HepG2 (cell line): Measurements from ENCODE around the gene ABCC10. TPM values are rescaled to one million over a fixed set of nuclear protein-coding genes. Genes with fewer than 3 reads are reported as not detected.

Source experiments
- GABPB1 ChIP-seq: IDR thresholded peaks from 2 replicates; pipeline ENCODE4 v1.6.1; 2016; ENCODE audit warnings: mild to moderate bottlenecking, missing genetic modification reagents, moderate library complexity, missing compliant biosample characterization
- MED1 ChIP-seq: sonication (generic); formaldehyde crosslinking; IDR thresholded peaks from 2 replicates; pipeline ENCODE4 v1.4.0; 2020; ENCODE audit warnings: missing genetic modification reagents
- NR2C2 ChIP-seq: sonication (generic); formaldehyde crosslinking; IDR thresholded peaks from 2 replicates; pipeline ENCODE4 v1.4.0; 2020; ENCODE audit warnings: missing genetic modification reagents, mild to moderate bottlenecking, moderate library complexity, borderline replicate concordance
- RELA ChIP-seq: sonication (generic); formaldehyde crosslinking; IDR thresholded peaks from 2 replicates; pipeline ENCODE4 v1.4.0; 2020; ENCODE audit warnings: missing genetic modification reagents
- ZC3H13 ChIP-seq: sonication (generic); formaldehyde crosslinking; IDR thresholded peaks from 2 replicates; pipeline ENCODE4 v1.8.1; 2023; ENCODE audit warnings: mild to moderate bottlenecking, missing genetic modification reagents, moderate library complexity
- ZFP36L2 ChIP-seq: sonication (generic); formaldehyde crosslinking; IDR thresholded peaks from 2 replicates; pipeline ENCODE4 v1.4.0; 2020; ENCODE audit warnings: missing genetic modification reagents
- ZNF17 ChIP-seq: sonication (generic); formaldehyde crosslinking; IDR thresholded peaks from 2 replicates; pipeline ENCODE4 v1.5.0; 2020; ENCODE audit warnings: mild to moderate bottlenecking, missing genetic modification reagents
- ZNF629 ChIP-seq: sonication (generic); formaldehyde crosslinking; conservative IDR thresholded peaks from 2 replicates; pipeline ENCODE4 v1.5.0; 2020; ENCODE audit warnings: missing genetic modification reagents
- polyA plus RNA-seq, 8 experiments: library from polyadenylated mRNA; depleted of rRNA in 3 of 8; stranded (reverse) in 7 of 8; unstranded in 1 of 8; fragments of >200 nt; fragmentation: Illumina TruSeq in 4 of 8; extraction: Trizol in 4 of 8; gene quantifications; 2 replicates each; pipeline versions ENCODE4 v1.2.1 to v1.2.3, GENCODE V29; 2011 to 2016; ENCODE audit warnings: low read depth in 4 of 8, missing spikeins in 1 of 8, mixed read lengths in 1 of 8; ENCODE audit not compliant: insufficient read depth in 1 of 8
- total RNA-seq, 5 experiments: library from RNA; depleted of rRNA; stranded (reverse); fragments of >200 nt; fragmentation: Illumina TruSeq; extraction: Trizol; gene quantifications; 2 replicates each; pipeline ENCODE4 v1.2.3, GENCODE V29; 2016; ENCODE audit warnings: low read depth in 1 of 5
- TF ChIP-seq, protein P1 (sequence below): sonication (generic); formaldehyde crosslinking; IDR thresholded peaks from 2 replicates; pipeline ENCODE4 v1.4.0; 2020; ENCODE audit warnings: low read depth, mild to moderate bottlenecking, missing genetic modification reagents
- TF ChIP-seq, protein P2 (sequence below): sonication (generic); formaldehyde crosslinking; IDR thresholded peaks from 2 replicates; pipeline ENCODE4 v1.4.0; 2020; ENCODE audit warnings: mild to moderate bottlenecking, missing genetic modification reagents
- TF ChIP-seq, protein P3 (sequence below): IDR thresholded peaks from 2 replicates; pipeline ENCODE4 v1.6.1; 2012; ENCODE audit warnings: inconsistent platforms
- TF ChIP-seq, protein P4 (sequence below), 2 experiments: fragments of 450-650 bp in 1 of 2; sonication (generic) in 1 of 2; formaldehyde crosslinking in 1 of 2; IDR thresholded peaks; 2 replicates each; pipeline versions ENCODE4 v1.6.1 to v1.8.0; 2016 to 2022; ENCODE audit warnings: antibody characterized with exemption in 1 of 2, mild to moderate bottlenecking in 1 of 2, missing genetic modification reagents in 1 of 2
- TF ChIP-seq, protein P5 (sequence below): IDR thresholded peaks from 2 replicates; pipeline ENCODE4 v1.6.1; 2016; ENCODE audit warnings: control low read depth
- TF ChIP-seq, protein P6 (sequence below): IDR thresholded peaks from 2 replicates; pipeline ENCODE4 v1.6.1; 2016; ENCODE audit warnings: missing compliant biosample characterization, missing genetic modification reagents, borderline replicate concordance

Gene ABCC10
- total and polyA plus RNA-seq, 2 of the 13 experiments (the other 11 are each of a cell fraction or from before 2014, with no cell fraction given): 16.0 to 24.3 TPM

DNA sequence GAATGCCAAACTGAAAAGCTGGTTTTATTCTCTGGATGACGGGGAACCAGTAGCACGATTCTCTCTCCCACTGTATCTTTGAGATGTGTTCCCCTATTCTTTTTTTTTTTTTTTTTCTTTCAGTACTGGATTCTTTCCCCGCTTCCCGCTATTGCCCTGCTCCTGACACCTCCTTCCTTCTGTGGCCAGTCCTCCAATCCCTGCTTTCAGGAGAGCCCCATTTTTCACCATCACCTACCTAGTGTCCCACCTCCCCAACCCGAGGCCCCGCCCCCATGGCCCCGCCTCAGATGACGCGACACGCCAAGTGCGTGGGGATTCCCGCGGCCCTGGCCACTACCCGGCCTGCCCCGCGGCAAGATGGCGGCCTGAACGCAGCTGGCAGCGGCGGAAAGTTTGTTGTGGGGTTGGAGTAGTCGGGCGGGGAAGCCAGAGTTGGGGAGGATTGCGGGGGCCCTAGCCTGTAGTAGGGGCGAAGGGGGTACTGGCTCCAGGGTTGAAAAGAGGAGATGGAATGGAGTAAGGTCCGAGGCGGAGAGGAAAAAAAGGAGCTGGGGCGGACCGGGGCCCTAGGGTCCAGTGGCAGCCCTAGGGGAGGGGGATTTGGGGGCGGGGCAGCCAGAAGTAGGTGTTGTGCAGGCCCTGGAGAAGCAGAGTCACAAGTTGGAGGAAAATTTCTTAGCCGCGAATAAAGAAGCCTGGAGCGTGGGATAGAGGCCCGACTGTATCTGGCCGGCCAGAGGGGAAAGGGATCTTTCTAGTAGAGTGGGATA lies 50.1 kb downstream of the ABCC10 start, which contains the start of gene TJAP1 (continued):
- TF ChIP-seq, protein P1, sequence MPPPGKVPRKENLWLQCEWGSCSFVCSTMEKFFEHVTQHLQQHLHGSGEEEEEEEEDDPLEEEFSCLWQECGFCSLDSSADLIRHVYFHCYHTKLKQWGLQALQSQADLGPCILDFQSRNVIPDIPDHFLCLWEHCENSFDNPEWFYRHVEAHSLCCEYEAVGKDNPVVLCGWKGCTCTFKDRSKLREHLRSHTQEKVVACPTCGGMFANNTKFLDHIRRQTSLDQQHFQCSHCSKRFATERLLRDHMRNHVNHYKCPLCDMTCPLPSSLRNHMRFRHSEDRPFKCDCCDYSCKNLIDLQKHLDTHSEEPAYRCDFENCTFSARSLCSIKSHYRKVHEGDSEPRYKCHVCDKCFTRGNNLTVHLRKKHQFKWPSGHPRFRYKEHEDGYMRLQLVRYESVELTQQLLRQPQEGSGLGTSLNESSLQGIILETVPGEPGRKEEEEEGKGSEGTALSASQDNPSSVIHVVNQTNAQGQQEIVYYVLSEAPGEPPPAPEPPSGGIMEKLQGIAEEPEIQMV (CRISPR knock-in tag): no peak
- TF ChIP-seq ZFP36L2 (CRISPR knock-in tag) (no peak), ZC3H13 (peak; percentile 85), GABPB1 (CRISPR knock-in tag) (peak; percentile 75), RELA (CRISPR knock-in tag) (no peak), ZNF629 (CRISPR knock-in tag) (0 out of 2 replicates have a peak, but pooled peaks have one; percentile 11), NR2C2 (CRISPR knock-in tag) (peak; percentile 78), MED1 (CRISPR knock-in tag) (peak; percentile 55; the same call in 1 of the 2 replicates), ZNF17 (CRISPR knock-in tag) (0 out of 2 replicates have a peak, but pooled peaks have one; percentile 45)
- TF ChIP-seq, protein P2, sequence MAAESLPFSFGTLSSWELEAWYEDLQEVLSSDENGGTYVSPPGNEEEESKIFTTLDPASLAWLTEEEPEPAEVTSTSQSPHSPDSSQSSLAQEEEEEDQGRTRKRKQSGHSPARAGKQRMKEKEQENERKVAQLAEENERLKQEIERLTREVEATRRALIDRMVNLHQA (CRISPR knock-in tag): no peak
- TF ChIP-seq, protein P3, sequence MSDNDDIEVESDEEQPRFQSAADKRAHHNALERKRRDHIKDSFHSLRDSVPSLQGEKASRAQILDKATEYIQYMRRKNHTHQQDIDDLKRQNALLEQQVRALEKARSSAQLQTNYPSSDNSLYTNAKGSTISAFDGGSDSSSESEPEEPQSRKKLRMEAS: peak; percentile 67
- TF ChIP-seq, protein P4, sequence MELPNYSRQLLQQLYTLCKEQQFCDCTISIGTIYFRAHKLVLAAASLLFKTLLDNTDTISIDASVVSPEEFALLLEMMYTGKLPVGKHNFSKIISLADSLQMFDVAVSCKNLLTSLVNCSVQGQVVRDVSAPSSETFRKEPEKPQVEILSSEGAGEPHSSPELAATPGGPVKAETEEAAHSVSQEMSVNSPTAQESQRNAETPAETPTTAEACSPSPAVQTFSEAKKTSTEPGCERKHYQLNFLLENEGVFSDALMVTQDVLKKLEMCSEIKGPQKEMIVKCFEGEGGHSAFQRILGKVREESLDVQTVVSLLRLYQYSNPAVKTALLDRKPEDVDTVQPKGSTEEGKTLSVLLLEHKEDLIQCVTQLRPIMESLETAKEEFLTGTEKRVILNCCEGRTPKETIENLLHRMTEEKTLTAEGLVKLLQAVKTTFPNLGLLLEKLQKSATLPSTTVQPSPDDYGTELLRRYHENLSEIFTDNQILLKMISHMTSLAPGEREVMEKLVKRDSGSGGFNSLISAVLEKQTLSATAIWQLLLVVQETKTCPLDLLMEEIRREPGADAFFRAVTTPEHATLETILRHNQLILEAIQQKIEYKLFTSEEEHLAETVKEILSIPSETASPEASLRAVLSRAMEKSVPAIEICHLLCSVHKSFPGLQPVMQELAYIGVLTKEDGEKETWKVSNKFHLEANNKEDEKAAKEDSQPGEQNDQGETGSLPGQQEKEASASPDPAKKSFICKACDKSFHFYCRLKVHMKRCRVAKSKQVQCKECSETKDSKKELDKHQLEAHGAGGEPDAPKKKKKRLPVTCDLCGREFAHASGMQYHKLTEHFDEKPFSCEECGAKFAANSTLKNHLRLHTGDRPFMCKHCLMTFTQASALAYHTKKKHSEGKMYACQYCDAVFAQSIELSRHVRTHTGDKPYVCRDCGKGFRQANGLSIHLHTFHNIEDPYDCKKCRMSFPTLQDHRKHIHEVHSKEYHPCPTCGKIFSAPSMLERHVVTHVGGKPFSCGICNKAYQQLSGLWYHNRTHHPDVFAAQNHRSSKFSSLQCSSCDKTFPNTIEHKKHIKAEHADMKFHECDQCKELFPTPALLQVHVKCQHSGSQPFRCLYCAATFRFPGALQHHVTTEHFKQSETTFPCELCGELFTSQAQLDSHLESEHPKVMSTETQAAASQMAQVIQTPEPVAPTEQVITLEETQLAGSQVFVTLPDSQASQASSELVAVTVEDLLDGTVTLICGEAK (IDR thresholded peaks at IDR 0.05): no peak
- TF ChIP-seq, protein P4 (CRISPR knock-in tag; IDR thresholded peaks at IDR 0.05): no peak
- TF ChIP-seq, protein P5, sequence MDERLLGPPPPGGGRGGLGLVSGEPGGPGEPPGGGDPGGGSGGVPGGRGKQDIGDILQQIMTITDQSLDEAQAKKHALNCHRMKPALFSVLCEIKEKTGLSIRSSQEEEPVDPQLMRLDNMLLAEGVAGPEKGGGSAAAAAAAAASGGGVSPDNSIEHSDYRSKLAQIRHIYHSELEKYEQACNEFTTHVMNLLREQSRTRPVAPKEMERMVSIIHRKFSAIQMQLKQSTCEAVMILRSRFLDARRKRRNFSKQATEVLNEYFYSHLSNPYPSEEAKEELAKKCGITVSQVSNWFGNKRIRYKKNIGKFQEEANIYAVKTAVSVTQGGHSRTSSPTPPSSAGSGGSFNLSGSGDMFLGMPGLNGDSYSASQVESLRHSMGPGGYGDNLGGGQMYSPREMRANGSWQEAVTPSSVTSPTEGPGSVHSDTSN (CRISPR knock-in tag): no peak
- TF ChIP-seq, protein P6, sequence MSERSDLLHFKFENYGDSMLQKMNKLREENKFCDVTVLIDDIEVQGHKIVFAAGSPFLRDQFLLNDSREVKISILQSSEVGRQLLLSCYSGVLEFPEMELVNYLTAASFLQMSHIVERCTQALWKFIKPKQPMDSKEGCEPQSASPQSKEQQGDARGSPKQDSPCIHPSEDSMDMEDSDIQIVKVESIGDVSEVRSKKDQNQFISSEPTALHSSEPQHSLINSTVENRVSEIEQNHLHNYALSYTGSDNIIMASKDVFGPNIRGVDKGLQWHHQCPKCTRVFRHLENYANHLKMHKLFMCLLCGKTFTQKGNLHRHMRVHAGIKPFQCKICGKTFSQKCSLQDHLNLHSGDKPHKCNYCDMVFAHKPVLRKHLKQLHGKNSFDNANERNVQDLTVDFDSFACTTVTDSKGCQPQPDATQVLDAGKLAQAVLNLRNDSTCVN (CRISPR knock-in tag): peak; percentile 59; the same call in 1 of the 2 replicates
